Smooth muscle cell (in vitro differentiated cells): Measurements from ENCODE around the gene LTF. TPM values are rescaled to one million over a fixed set of nuclear protein-coding genes. Genes with fewer than 3 reads are reported as not detected.
"Not testable (repeated sequence)": the region's sequence is repeated elsewhere in the genome, so short reads cannot be mapped to it uniquely, and the experiment has no call there.

Source experiments
- DNase-seq: peaks from one replicate; lab custom pipeline; 2025; ENCODE audit not compliant: unreplicated experiment; lab: John Stamatoyannopoulos, UW
- H2AFZ ChIP-seq: fragments of 200-600 bp; sonication (generic); 2 replicates; pipeline ENCODE4 v1.6.0; 2016; ENCODE audit warnings: antibody characterized with exemption, low read depth, mild to moderate bottlenecking
- H3F3A ChIP-seq: fragments of 200-600 bp; sonication (generic); 2 replicates; pipeline ENCODE4 v1.6.0; 2017; ENCODE audit warnings: antibody characterized with exemption, low read depth
- H3K27ac ChIP-seq: fragments of 200-600 bp; sonication (generic); 2 replicates; pipeline ENCODE4 v1.5.1; 2016; ENCODE audit warnings: low read depth, mild to moderate bottlenecking
- H3K27me3 ChIP-seq: fragments of 200-600 bp; sonication (generic); 2 replicates; pipeline ENCODE4 v1.6.1; 2016; ENCODE audit warnings: low read depth, mild to moderate bottlenecking
- H3K36me3 ChIP-seq: fragments of 200-600 bp; sonication (generic); 2 replicates; pipeline ENCODE4 v1.5.1; 2016; ENCODE audit warnings: low read depth
- H3K4me1 ChIP-seq: fragments of 200-600 bp; sonication (generic); 2 replicates; pipeline ENCODE4 v1.5.1; 2016; ENCODE audit warnings: low read depth
- H3K4me2 ChIP-seq: fragments of 200-600 bp; sonication (generic); 2 replicates; pipeline ENCODE4 v1.6.0; 2016; ENCODE audit warnings: mild to moderate bottlenecking
- H3K4me3 ChIP-seq: fragments of 200-600 bp; sonication (generic); 2 replicates; pipeline ENCODE4 v1.5.1; 2016; ENCODE audit warnings: mild to moderate bottlenecking
- H3K79me2 ChIP-seq: fragments of 200-600 bp; sonication (generic); 2 replicates; pipeline ENCODE4 v1.6.0; 2016; ENCODE audit warnings: low read depth, mild to moderate bottlenecking
- H3K9ac ChIP-seq: fragments of 200-600 bp; sonication (generic); 2 replicates; pipeline ENCODE4 v1.6.0; 2016; ENCODE audit warnings: low read depth
- H3K9me3 ChIP-seq: fragments of 200-600 bp; sonication (generic); replicated peaks from 2 replicates; pipeline ENCODE4 v1.5.1; 2016; ENCODE audit warnings: low read depth
- H4K20me1 ChIP-seq: fragments of 200-600 bp; sonication (generic); 2 replicates; pipeline ENCODE4 v1.6.0; 2016; ENCODE audit warnings: low read depth
- CTCF ChIP-seq: fragments of 200-600 bp; sonication (generic); IDR thresholded peaks from 2 replicates; pipeline ENCODE4 v1.5.1; 2017; ENCODE audit warnings: borderline replicate concordance, mild to moderate bottlenecking, antibody characterized with exemption; ENCODE audit not compliant: insufficient read depth, poor library complexity, severe bottlenecking
- WGBS: methylation state at CpG from one replicate; pipeline ENCODE4 v1.1.7; 2016; ENCODE audit warnings: low lambda C conversion rate; 5-methylcytosine and 5-hydroxymethylcytosine counted together
- polyA plus RNA-seq: library from polyadenylated mRNA; unstranded; fragments of >200 nt; fragmentation: Nextera tagmentation; extraction: Ambion mirVana; gene quantifications from 2 replicates; pipeline ENCODE4 v1.2.1, GENCODE V29; 2016
- total RNA-seq: library from RNA; depleted of rRNA; stranded (reverse); fragments of >200 nt; gene quantifications from 2 replicates; pipeline ENCODE4 v1.2.3, GENCODE V29; 2014

The LTF gene
- total and polyA plus RNA-seq, 2 experiments from 2014 or later: not detected

GRCh38 chr3:46395210-46395661, 69.5 kb downstream of the LTF start:
- Histone ChIP-seq H3K36me3 (no peaks in the 10 kb centered on the region), H4K20me1 (peaks cover 7% of the 10 kb centered on the region), H3K9ac (no peak overlapping the region), H3K79me2 (no peaks in the 10 kb centered on the region), H3K4me2 (peak overlapping the region; percentile 6), H3K27ac (no peak overlapping the region), H3F3A (no peaks in the 10 kb centered on the region), H3K27me3 (peaks cover 68% of the 10 kb centered on the region), H3K4me3 (no peak overlapping the region), H3K4me1 (no peaks in the 10 kb centered on the region), H2AFZ (no peak overlapping the region), H3K9me3 (no peaks in the 10 kb centered on the region)
- DNase-seq: no peak
- TF ChIP-seq CTCF: no peak
- WGBS: 73% methylated on average over 6 of the region's 6 CpGs

GRCh38 chr3:46393554-46394434, 70.9 kb downstream of the LTF start:
- no peak for DNase-seq
- peaks cover 75% of the 10 kb centered on the region for H3K27me3 ChIP-seq
- H3K9me3 ChIP-seq: no peaks in the 10 kb centered on the region
- H3K4me1 ChIP-seq: no peaks in the 10 kb centered on the region
- H3K4me3 ChIP-seq: no peak overlapping the region
- no peaks in the 10 kb centered on the region for H4K20me1 ChIP-seq
- no peak overlapping the region for H3K4me2 ChIP-seq
- no peak overlapping the region for H2AFZ ChIP-seq
- no peaks in the 10 kb centered on the region for H3F3A ChIP-seq
- no peak for TF ChIP-seq CTCF
- H3K27ac ChIP-seq: no peak overlapping the region
- no peak overlapping the region for H3K9ac ChIP-seq
- no peaks in the 10 kb centered on the region for H3K36me3 ChIP-seq
- H3K79me2 ChIP-seq: no peaks in the 10 kb centered on the region
- 78% methylated on average over 8 of the region's 8 CpGs for WGBS

- Histone ChIP-seq H3K9ac (no peak overlapping the region), H3K27ac (no peak overlapping the region), H3K36me3 (no peaks in the 10 kb centered on the region), H3K4me2 (no peak overlapping the region), H4K20me1 (no peaks in the 10 kb centered on the region), H3K27me3 (peaks cover 68% of the 10 kb centered on the region), H3K79me2 (no peaks in the 10 kb centered on the region), H2AFZ (no peak overlapping the region), H3K4me3 (no peak overlapping the region), H3K4me1 (no peaks in the 10 kb centered on the region), H3K9me3 (no peaks in the 10 kb centered on the region), H3F3A (no peaks in the 10 kb centered on the region)
- 85% methylated on average over 2 of the region's 2 CpGs for WGBS
- DNase-seq: no peak
- TF ChIP-seq CTCF: no peak
These were observed 71.7 kb downstream of the LTF start for GRCh38 chr3:46393011-46393410.

- H3K4me2 ChIP-seq, H3F3A ChIP-seq, H3K9me3 ChIP-seq, H3K4me3 ChIP-seq, H3K9ac ChIP-seq, H3K27ac ChIP-seq, H3K36me3 ChIP-seq, H2AFZ ChIP-seq, H3K79me2 ChIP-seq, H3K4me1 ChIP-seq, DNase-seq, H4K20me1 ChIP-seq: not testable (repeated sequence)
- peaks cover 53% of the 10 kb centered on the region for H3K27me3 ChIP-seq
- WGBS: 86% methylated on average over 5 of the region's 5 CpGs
These were observed 73.2 kb downstream of the LTF start for GRCh38 chr3:46391526-46391925.
